Mucosa of descending colon (tissue), 3 donors: Measurements from ENCODE around the gene HDHD2. TPM values are rescaled to one million over a fixed set of nuclear protein-coding genes. Genes with fewer than 3 reads are reported as not detected.
"Not testable (repeated sequence)": the region's sequence is repeated elsewhere in the genome, so short reads cannot be mapped to it uniquely, and the experiment has no call there.

Experiments used
- ATAC-seq: fragments of 200-7000 bp; cut with Tn5 transposase; one replicate; pipeline ENCODE4 v1.9.1; 2020; ENCODE audit warnings: mild to moderate bottlenecking, moderate library complexity
- DNase-seq, 3 donors: peaks; one replicate each; pipeline ENCODE4 v3.0.0-alpha.2; 2020
- H3K36me3 ChIP-seq: fragments of 200-600 bp; one replicate; pipeline ENCODE4 v1.8.0; 2021; ENCODE audit warnings: low read depth, mild to moderate bottlenecking
- H3K4me1 ChIP-seq: fragments of 200-600 bp; one replicate; pipeline ENCODE4 v1.8.0; 2021; ENCODE audit warnings: low read depth, mild to moderate bottlenecking
- H3K4me3 ChIP-seq: fragments of 200-600 bp; one replicate; pipeline ENCODE4 v1.8.0; 2021; ENCODE audit warnings: mild to moderate bottlenecking
- H3K9me3 ChIP-seq: fragments of 200-600 bp; one replicate; pipeline ENCODE4 v1.8.0; 2021; ENCODE audit warnings: mild to moderate bottlenecking
- CTCF ChIP-seq: fragments of 200-600 bp; IDR thresholded peaks from one replicate; pipeline ENCODE4 v1.8.0; 2022; ENCODE audit warnings: antibody characterized with exemption, mild to moderate bottlenecking
- intact Hi-C, 2 donors: fragments of 100-400 bp; cut with DNase I in 1 of 2; cut with micrococcal nuclease in 1 of 2; formaldehyde crosslinking; loops; one replicate each; pipeline versions ENCODE4 v1.11.0 to v1.11.1; 2022; cut with DNase I, micrococcal nuclease
- total RNA-seq, 3 donors: library from RNA; stranded (reverse); fragmentation: NEBNext Ultra II Directional in 2 of 3; extraction: Animal tissue kit (Norgen Biotek cat#: 25700) in 2 of 3; gene quantifications; one replicate each; pipeline versions ENCODE4 v1.2.1 to v1.2.4, GENCODE V29; 2021 to 2023
- donor health status: DM: no; HTN: no; CAD: no; lungs with moderate emphysema.
- donor health status: DM: no; HTN: no; CAD: no.
- donor health status: DM: no; HTN: yes; CAD: no.

HDHD2 gene
- total RNA-seq, 3 donors from 2014 or later, result 33.8 to 45.7 (median 37.1) TPM

- TF ChIP-seq CTCF, result no peak
- no peaks in the 10 kb centered on the region for H3K36me3 ChIP-seq
- no peak for DNase-seq
- H3K9me3 ChIP-seq, result no peaks in the 10 kb centered on the region
- no peak overlapping the region for H3K4me3 ChIP-seq
- intact Hi-C loops, result no loop called here
- ATAC-seq, result no peak
- peaks cover 10% of the 10 kb centered on the region for H3K4me1 ChIP-seq
Measured at GRCh38 chr18:47172476-47172875, 22.2 kb upstream of the HDHD2 start.

- intact Hi-C loops, result no loop called here
- DNase-seq (no peak), ATAC-seq (no peak)
- H3K4me1 ChIP-seq, result no peaks in the 10 kb centered on the region
- H3K9me3 ChIP-seq, result no peaks in the 10 kb centered on the region
- H3K36me3 ChIP-seq, result no peaks in the 10 kb centered on the region
- no peak overlapping the region for H3K4me3 ChIP-seq
- TF ChIP-seq CTCF, result no peak
Measured at GRCh38 chr18:47168913-47169312, 18.6 kb upstream of the HDHD2 start.

- DNase-seq (no peak), ATAC-seq (no peak)
- no peak for TF ChIP-seq CTCF
- Histone ChIP-seq H3K4me3 (no peak overlapping the region), H3K9me3 (no peaks in the 10 kb centered on the region), H3K4me1 (no peaks in the 10 kb centered on the region), H3K36me3 (no peaks in the 10 kb centered on the region)
- intact Hi-C loops, result no loop called here
Measured at GRCh38 chr18:47168509-47168908, 18.2 kb upstream of the HDHD2 start.

GRCh38 chr18:47166294-47166693, 16.0 kb upstream of the HDHD2 start:
- no peak for ATAC-seq
- TF ChIP-seq CTCF, result no peak
- intact Hi-C loops, result no loop called here
- H3K4me3 ChIP-seq, result no peak overlapping the region
- DNase-seq, result no peak
- H3K4me1 ChIP-seq, result no peaks in the 10 kb centered on the region
- no peaks in the 10 kb centered on the region for H3K36me3 ChIP-seq
- no peaks in the 10 kb centered on the region for H3K9me3 ChIP-seq

- Histone ChIP-seq H3K9me3 (no peaks in the 10 kb centered on the region), H3K36me3 (no peaks in the 10 kb centered on the region), H3K4me3 (no peak overlapping the region), H3K4me1 (no peaks in the 10 kb centered on the region)
- no peak for TF ChIP-seq CTCF
- intact Hi-C loops, result no loop called here
- no peak for DNase-seq
- no peak for ATAC-seq
Measured at GRCh38 chr18:47163241-47163640, 12.9 kb upstream of the HDHD2 start.

GRCh38 chr18:47160256-47160655, 10.0 kb upstream of the HDHD2 start:
- TF ChIP-seq CTCF, result no peak
- ATAC-seq (no peak), DNase-seq (no peak)
- H3K4me3 ChIP-seq, result no peak overlapping the region
- intact Hi-C loops, result no loop called here
- H3K36me3 ChIP-seq, result no peaks in the 10 kb centered on the region
- no peaks in the 10 kb centered on the region for H3K4me1 ChIP-seq
- no peaks in the 10 kb centered on the region for H3K9me3 ChIP-seq

GRCh38 chr18:47158404-47158803, 8.1 kb upstream of the HDHD2 start:
- H3K4me3 ChIP-seq, H3K9me3 ChIP-seq, H3K36me3 ChIP-seq, H3K4me1 ChIP-seq, intact Hi-C loops, DNase-seq, ATAC-seq: not testable (repeated sequence)
